GM18498 (cell line): ENCODE results near the gene BHMT2.

ENCODE experiments used
- ATAC-seq: cut with Tn5 transposase; IDR thresholded peaks from one replicate; pipeline ENCODE4 v1.9.1; 2021; ENCODE audit warnings: mild to moderate bottlenecking, moderate library complexity; ENCODE audit not compliant: unreplicated experiment

BHMT2 gene

GRCh38 chr5:79069488-79070349, at the start of gene BHMT2, which contains the start of gene DMGDH:
TSS of gene BHMT2 (plus strand) at chr5:79069767. CDS start at chr5:79069783, 16 bp downstream.
TSS of gene DMGDH (minus strand) at chr5:79069674. CDS start at chr5:79069620, 54 bp downstream.
- no peak for ATAC-seq

GRCh38 chr5:79020861-79021561, 48.6 kb upstream of the BHMT2 start:
- no peak for ATAC-seq

- ATAC-seq: no peak
Measured at GRCh38 chr5:79021753-79022152, 47.8 kb upstream of the BHMT2 start.

GRCh38 chr5:79022771-79023170, 46.8 kb upstream of the BHMT2 start:
- no peak for ATAC-seq

- ATAC-seq: no peak
Measured at GRCh38 chr5:79023348-79023747, 46.2 kb upstream of the BHMT2 start.

GRCh38 chr5:79023947-79024346, 45.6 kb upstream of the BHMT2 start:
- no peak for ATAC-seq

GRCh38 chr5:79025054-79025472, 44.5 kb upstream of the BHMT2 start:
- no peak for ATAC-seq

- no peak for ATAC-seq
Measured at GRCh38 chr5:79030663-79031484, 38.7 kb upstream of the BHMT2 start.

GRCh38 chr5:79031485-79031867, 38.1 kb upstream of the BHMT2 start:
- ATAC-seq: no peak

GRCh38 chr5:79032031-79032695, 37.4 kb upstream of the BHMT2 start:
- no peak for ATAC-seq

GRCh38 chr5:79032782-79033181, 36.8 kb upstream of the BHMT2 start:
- no peak for ATAC-seq

GRCh38 chr5:79035237-79035636, 34.3 kb upstream of the BHMT2 start:
- no peak for ATAC-seq

GRCh38 chr5:79036769-79037168, 32.8 kb upstream of the BHMT2 start:
- ATAC-seq: no peak

- no peak for ATAC-seq
Measured at GRCh38 chr5:79042188-79042587, 27.4 kb upstream of the BHMT2 start.

GRCh38 chr5:79047199-79047598, 22.4 kb upstream of the BHMT2 start:
- no peak for ATAC-seq

- ATAC-seq: no peak
Measured at GRCh38 chr5:79048437-79048836, 21.1 kb upstream of the BHMT2 start.

- ATAC-seq: no peak
Measured at GRCh38 chr5:79050498-79050897, 19.1 kb upstream of the BHMT2 start.

GRCh38 chr5:79053321-79053720, 16.2 kb upstream of the BHMT2 start:
- ATAC-seq: no peak

- ATAC-seq: no peak
Measured at GRCh38 chr5:79055017-79055416, 14.6 kb upstream of the BHMT2 start.

- ATAC-seq: no peak
Measured at GRCh38 chr5:79056847-79057246, 12.7 kb upstream of the BHMT2 start.

GRCh38 chr5:79059674-79060073, 9.9 kb upstream of the BHMT2 start:
- ATAC-seq: no peak
